MM.1S (cell line): Measurements from ENCODE around the gene GUCY1A2.

Experiments used
- DNase-seq: peaks from one replicate; pipeline ENCODE4 v3.0.0-alpha.2; 2015
- H2AFZ ChIP-seq: fragments of 300-600 bp; sonication (generic); 2 replicates; pipeline ENCODE4 v1.6.0; 2016; ENCODE audit warnings: antibody characterized with exemption, low read length
- H3F3A ChIP-seq: fragments of 300-600 bp; sonication (generic); 2 replicates; pipeline ENCODE4 v1.6.1; 2016; ENCODE audit warnings: mild to moderate bottlenecking, antibody characterized with exemption, low read length, moderate library complexity, mixed read lengths; ENCODE audit not compliant: insufficient read depth
- H3K27ac ChIP-seq: fragments of 300-600 bp; sonication (generic); 2 replicates; pipeline ENCODE4 v1.5.1; 2016; ENCODE audit warnings: mild to moderate bottlenecking, low read length
- H3K27me3 ChIP-seq: fragments of 300-600 bp; sonication (generic); replicated peaks from 2 replicates; pipeline ENCODE4 v1.6.0; 2016; ENCODE audit warnings: low read length; ENCODE audit not compliant: insufficient read depth
- H3K36me3 ChIP-seq: fragments of 300-600 bp; sonication (generic); replicated peaks from 2 replicates; pipeline ENCODE4 v1.6.1; 2016; ENCODE audit warnings: mild to moderate bottlenecking, low read length, mixed read lengths; ENCODE audit not compliant: insufficient read depth
- H3K4me1 ChIP-seq: fragments of 300-600 bp; sonication (generic); 2 replicates; pipeline ENCODE4 v1.6.1; 2016; ENCODE audit warnings: low read length, mixed read lengths
- H3K4me2 ChIP-seq: fragments of 300-600 bp; sonication (generic); 2 replicates; pipeline ENCODE4 v1.6.0; 2016; ENCODE audit warnings: low read depth, low read length
- H3K4me3 ChIP-seq: fragments of 300-600 bp; sonication (generic); 2 replicates; pipeline ENCODE4 v1.5.1; 2016; ENCODE audit warnings: low read length, mixed read lengths
- H3K79me2 ChIP-seq: fragments of 300-600 bp; sonication (generic); 2 replicates; pipeline ENCODE4 v1.6.1; 2016; ENCODE audit warnings: mixed run types, low read length, mixed read lengths
- H3K9ac ChIP-seq: fragments of 300-600 bp; sonication (generic); 2 replicates; pipeline ENCODE4 v1.6.1; 2016; ENCODE audit warnings: low read length, mixed read lengths
- H3K9me2 ChIP-seq: fragments of 300-600 bp; sonication (generic); replicated peaks from 2 replicates; pipeline ENCODE4 v1.6.1; 2016; ENCODE audit warnings: mild to moderate bottlenecking, low read length, mixed read lengths; ENCODE audit not compliant: insufficient read depth
- H3K9me3 ChIP-seq: fragments of 300-600 bp; sonication (generic); replicated peaks from 2 replicates; pipeline ENCODE4 v1.6.1; 2016; ENCODE audit warnings: mild to moderate bottlenecking, low read length, mixed read lengths; ENCODE audit not compliant: insufficient read depth
- H4K20me1 ChIP-seq: fragments of 300-600 bp; sonication (generic); 2 replicates; pipeline ENCODE4 v1.6.1; 2016; ENCODE audit warnings: mild to moderate bottlenecking, low read length, moderate library complexity, mixed read lengths; ENCODE audit not compliant: insufficient read depth
- CTCF ChIP-seq: fragments of 300-600 bp; sonication (generic); IDR thresholded peaks from 2 replicates; pipeline ENCODE4 v1.5.1; 2016; ENCODE audit warnings: antibody characterized with exemption, low read length, mixed read lengths
- EZH2 ChIP-seq: fragments of 300-600 bp; sonication (generic); optimal IDR thresholded peaks from 2 replicates; pipeline ENCODE3; 2017; ENCODE audit warnings: low read depth, mild to moderate bottlenecking, antibody characterized with exemption, low read length, mixed read lengths
- EZH2phosphoT487 ChIP-seq: fragments of 300-600 bp; sonication (generic); IDR thresholded peaks from 2 replicates; pipeline ENCODE4 v1.6.1; 2018; ENCODE audit warnings: antibody characterized with exemption, low read length

The GUCY1A2 gene

GRCh38 chr11:106971864-106972263 lies 46.4 kb downstream of the GUCY1A2 start:
- Histone ChIP-seq H3K36me3 (no peaks in the 10 kb centered on the region), H3F3A (no peaks in the 10 kb centered on the region), H3K9ac (no peak overlapping the region), H3K9me2 (no peaks in the 10 kb centered on the region), H4K20me1 (no peaks in the 10 kb centered on the region), H3K4me2 (no peak overlapping the region), H3K9me3 (no peaks in the 10 kb centered on the region), H3K4me3 (no peak overlapping the region), H3K79me2 (no peaks in the 10 kb centered on the region), H3K27ac (no peak overlapping the region), H3K27me3 (no peaks in the 10 kb centered on the region), H2AFZ (no peak overlapping the region), H3K4me1 (no peaks in the 10 kb centered on the region)
- DNase-seq = no peak
- TF ChIP-seq EZH2phosphoT487 (no peak), EZH2 (no peak), CTCF (no peak)

GRCh38 chr11:106969644-106970355 lies 48.5 kb downstream of the GUCY1A2 start:
- Histone ChIP-seq H3F3A (no peaks in the 10 kb centered on the region), H2AFZ (no peak overlapping the region), H3K27ac (no peak overlapping the region), H4K20me1 (no peaks in the 10 kb centered on the region), H3K79me2 (no peaks in the 10 kb centered on the region), H3K4me3 (no peak overlapping the region), H3K36me3 (no peaks in the 10 kb centered on the region), H3K9ac (no peak overlapping the region), H3K27me3 (no peaks in the 10 kb centered on the region), H3K4me2 (no peak overlapping the region), H3K9me3 (no peaks in the 10 kb centered on the region), H3K4me1 (no peaks in the 10 kb centered on the region), H3K9me2 (no peaks in the 10 kb centered on the region)
- TF ChIP-seq CTCF (no peak), EZH2 (no peak), EZH2phosphoT487 (no peak)
- no peak for DNase-seq

GRCh38 chr11:106962995-106963394 lies 55.3 kb downstream of the GUCY1A2 start:
- Histone ChIP-seq H3K4me1 (no peaks in the 10 kb centered on the region), H3K27ac (no peak overlapping the region), H2AFZ (no peak overlapping the region), H3K9me3 (no peaks in the 10 kb centered on the region), H3K9ac (no peak overlapping the region), H3K36me3 (no peaks in the 10 kb centered on the region), H3K4me3 (no peak overlapping the region), H4K20me1 (no peaks in the 10 kb centered on the region), H3K79me2 (no peaks in the 10 kb centered on the region), H3F3A (no peaks in the 10 kb centered on the region), H3K4me2 (no peak overlapping the region), H3K9me2 (no peaks in the 10 kb centered on the region), H3K27me3 (no peaks in the 10 kb centered on the region)
- DNase-seq = no peak
- no peak for TF ChIP-seq EZH2
- TF ChIP-seq EZH2phosphoT487 = no peak
- no peak for TF ChIP-seq CTCF
